GM21576 (cell line): ENCODE data around the gene NPIPA2.
"Not testable (repeated sequence)": the region's sequence is repeated elsewhere in the genome, so short reads cannot be mapped to it uniquely, and the experiment has no call there.

Experiments
- ATAC-seq: cut with Tn5 transposase; IDR thresholded peaks from one replicate; pipeline ENCODE4 v1.9.1; 2021; ENCODE audit warnings: mild to moderate bottlenecking, moderate library complexity; ENCODE audit not compliant: unreplicated experiment

The NPIPA2 gene

GRCh38 chr16:14742273-14743128, at the start of gene NPIPA2:
NPIPA2 (plus strand) TSS chr16:14742533; CDS start chr16:14748066, 5,533 bp downstream.
- peak; percentile 96 for ATAC-seq

DNA sequence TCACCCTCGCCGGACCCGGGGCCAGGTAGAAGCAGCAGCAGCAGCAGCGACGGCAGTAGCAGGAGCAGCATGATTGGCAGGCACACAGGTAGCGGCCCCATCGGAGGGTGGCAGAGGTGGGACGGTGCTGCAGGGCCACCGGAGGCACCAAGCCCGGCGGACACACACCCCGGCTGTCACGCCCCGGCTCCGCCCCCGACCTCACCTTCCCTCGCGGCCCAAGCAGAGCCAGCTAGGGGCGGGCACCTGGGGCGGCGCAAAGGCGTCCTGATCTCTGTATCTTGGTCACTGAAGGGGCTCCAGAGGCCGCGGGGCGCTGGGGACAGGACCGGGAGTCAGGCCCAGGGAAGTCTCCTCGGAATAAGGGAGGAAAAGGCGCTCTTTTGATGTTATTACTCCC, 48.2 kb upstream of the NPIPA2 start, which contains the start of gene PLA2G10:
Gene PLA2G10 (minus strand): TSS at position 180 of the 400 bp plus-strand sequence. CDS start 79 bp downstream, at position 101.
- not testable (repeated sequence) for ATAC-seq

- not testable (repeated sequence) for ATAC-seq
Measured at GRCh38 chr16:14701859-14702258, 40.5 kb upstream of the NPIPA2 start.

DNA sequence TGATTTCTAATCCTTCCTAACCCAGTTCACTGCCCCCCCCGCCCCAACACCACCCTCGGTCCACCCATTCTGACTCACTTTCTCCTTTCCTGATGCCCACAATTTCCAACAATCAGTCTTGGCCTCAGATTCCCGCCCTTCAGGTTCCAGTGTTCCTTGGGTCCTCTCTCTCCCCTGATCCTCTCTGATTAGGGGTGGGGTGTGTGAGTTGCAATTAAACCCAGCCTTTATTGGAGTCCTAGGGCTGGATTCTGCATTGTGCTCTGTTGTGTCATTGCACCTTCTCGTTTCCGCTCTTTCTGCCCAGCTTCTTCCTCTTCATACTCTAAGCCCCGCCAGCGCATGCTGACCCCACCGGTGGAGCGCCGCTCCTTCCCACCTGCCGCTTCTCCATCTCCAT, 39.7 kb upstream of the NPIPA2 start:
- not testable (repeated sequence) for ATAC-seq

GRCh38 chr16:14703156-14704011, 38.9 kb upstream of the NPIPA2 start, which contains the start of gene NPIPA3:
NPIPA3 (plus strand) TSS chr16:14703411; CDS start chr16:14708944, 5,533 bp downstream.
- ATAC-seq: peak; percentile 95

GRCh38 chr16:14733233-14733632, 9.1 kb upstream of the NPIPA2 start:
- ATAC-seq: not testable (repeated sequence)

GRCh38 chr16:14740832-14741385, 1.4 kb upstream of the NPIPA2 start:
- not testable (repeated sequence) for ATAC-seq

- ATAC-seq: not testable (repeated sequence)
Measured at GRCh38 chr16:14741794-14742193, 539 bp upstream of the NPIPA2 start.

GRCh38 chr16:14773654-14774053, 31.3 kb downstream of the NPIPA2 start:
- not testable (repeated sequence) for ATAC-seq

- ATAC-seq: not testable (repeated sequence)
Measured at GRCh38 chr16:14775624-14776023, 33.3 kb downstream of the NPIPA2 start.

- ATAC-seq: not testable (repeated sequence)
Measured at GRCh38 chr16:14776763-14777162, 34.4 kb downstream of the NPIPA2 start.

DNA sequence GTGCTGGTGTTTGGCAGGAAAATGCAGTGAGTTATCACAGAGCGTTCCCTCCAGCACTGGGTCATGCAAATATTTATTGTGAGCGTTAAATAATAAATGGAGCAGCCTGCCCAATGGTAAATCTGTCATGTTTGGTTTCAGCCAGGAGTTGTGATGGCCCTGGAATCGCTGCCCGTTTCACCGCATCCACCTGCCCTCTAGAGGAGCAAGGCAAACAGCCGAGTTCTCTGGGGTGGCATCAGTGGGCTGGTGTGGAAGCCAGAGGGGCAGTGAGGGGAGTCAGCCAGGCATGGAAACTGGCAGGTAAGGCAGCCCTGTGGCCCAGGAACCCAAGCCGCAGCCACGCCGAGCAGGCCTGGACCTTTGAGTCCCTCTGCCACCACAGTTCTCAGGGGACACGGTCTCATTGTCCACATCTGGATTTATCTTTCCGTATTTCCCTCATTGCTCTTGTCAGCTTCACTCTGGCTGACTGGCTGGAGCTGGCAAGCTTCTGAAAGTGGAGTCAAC, 37.1 kb downstream of the NPIPA2 start:
- not testable (repeated sequence) for ATAC-seq

DNA sequence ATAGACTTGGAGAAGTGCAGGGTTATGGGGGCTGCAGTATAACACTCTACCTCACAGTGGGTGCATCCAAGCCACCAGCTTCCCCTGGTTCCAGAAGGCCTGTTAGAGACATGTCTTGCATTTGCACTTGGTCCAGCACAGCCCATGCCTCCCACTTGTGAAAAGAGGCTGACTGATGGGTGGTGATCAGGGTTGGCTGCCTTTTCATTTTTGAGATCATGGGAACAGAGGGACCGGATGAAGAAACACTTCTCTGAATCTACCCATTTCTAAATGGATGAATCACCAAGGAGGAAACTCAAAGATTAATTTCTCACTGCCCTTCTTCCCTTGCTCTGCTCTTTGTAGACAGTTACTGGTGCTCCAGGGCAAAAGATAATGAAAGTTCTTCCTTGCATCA, 43.8 kb downstream of the NPIPA2 start:
- not testable (repeated sequence) for ATAC-seq

DNA sequence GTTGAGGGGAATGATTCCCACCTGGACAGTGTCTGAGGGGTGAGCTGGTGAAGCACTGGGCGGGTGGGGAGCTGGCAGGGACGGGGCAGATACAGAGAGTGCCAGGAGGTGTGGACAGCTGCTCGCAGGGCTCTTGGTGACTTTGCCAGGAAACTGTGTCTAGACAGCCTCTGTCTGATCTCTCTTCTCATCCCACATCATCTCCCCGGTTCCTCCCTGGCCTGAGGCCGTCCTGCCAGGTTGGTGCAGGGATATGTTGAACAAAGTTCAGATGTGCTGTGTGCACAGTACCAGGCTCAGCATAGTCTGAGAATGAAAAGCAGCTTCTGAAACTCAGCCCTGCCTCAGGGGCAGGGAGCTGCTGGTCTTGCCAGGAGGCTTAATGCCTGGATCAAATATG, 47.2 kb downstream of the NPIPA2 start:
- not testable (repeated sequence) for ATAC-seq

DNA sequence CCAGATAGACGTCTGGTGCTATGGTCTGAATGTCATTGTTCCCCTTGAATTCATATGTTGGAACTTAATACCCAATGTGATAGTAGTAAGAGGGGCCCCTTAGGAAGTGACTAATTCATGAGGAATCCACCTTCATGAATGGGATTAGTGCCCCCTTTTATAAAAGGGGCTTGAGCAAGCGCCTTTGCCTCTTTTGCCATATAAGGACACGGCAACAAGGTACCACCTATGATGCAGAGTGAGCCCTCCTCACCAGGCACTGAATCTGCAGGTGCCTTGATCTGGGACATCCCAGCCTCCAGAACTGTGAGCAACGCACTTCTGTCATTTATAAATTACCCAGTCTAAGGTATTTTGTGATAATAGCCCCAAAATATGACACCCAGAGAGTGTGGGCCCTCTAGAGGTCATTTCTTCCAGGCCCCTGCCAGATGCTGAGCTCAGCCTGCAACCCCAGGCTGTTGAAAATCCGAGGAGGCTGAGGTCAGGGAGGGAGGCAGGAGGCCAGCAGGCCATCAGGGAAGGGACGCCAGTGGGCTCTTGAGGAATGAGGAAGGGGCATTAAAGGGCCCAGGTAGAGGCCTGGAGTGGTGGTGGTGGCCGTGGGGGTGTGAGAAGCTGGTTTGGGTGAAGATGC, 48.1 kb downstream of the NPIPA2 start:
- not testable (repeated sequence) for ATAC-seq

GRCh38 chr16:14792914-14793313, 50.6 kb downstream of the NPIPA2 start:
- ATAC-seq: not testable (repeated sequence)

- not testable (repeated sequence) for ATAC-seq
Measured at GRCh38 chr16:14797558-14797957, 55.2 kb downstream of the NPIPA2 start.

DNA sequence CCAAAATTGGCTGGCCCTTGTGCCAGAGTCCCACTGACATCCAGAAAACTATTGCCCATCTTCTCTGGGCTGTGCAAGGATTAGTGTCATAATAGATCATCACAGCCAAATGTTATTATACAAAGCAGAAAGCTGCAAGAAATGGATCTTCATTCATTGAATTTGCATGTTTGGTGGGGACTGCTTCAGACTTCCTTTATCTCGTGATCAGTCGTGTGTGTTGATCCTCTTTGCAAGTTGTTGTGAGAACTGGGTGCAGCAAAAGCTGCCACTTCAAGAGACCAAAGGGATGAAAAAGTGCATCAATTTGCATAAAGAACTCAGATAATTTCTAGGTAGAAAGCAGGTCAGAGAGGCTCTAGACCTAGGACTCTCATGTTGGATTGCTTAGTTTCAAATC, 61.2 kb downstream of the NPIPA2 start:
- ATAC-seq: not testable (repeated sequence)

GRCh38 chr16:14807184-14807678, 64.9 kb downstream of the NPIPA2 start:
- ATAC-seq: not testable (repeated sequence)

DNA sequence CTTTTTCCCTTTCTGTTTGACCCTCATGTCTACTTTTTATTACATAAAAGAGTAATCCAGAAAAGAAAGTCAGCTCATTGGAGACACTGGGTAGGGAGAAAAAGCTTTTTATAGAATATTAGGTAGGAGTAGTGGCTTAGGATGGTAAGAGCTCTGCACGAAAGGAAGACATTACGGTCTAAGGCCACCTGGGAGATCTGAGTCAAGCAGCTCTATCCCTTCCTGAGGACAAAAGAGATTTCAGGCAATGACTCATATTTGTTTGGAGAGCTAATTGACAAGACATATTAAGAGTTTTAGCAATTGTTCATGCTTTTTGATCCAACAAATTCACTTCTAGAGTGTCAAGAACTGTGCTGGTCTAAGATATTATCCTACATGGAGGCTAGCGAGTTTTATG, 71.6 kb downstream of the NPIPA2 start:
- not testable (repeated sequence) for ATAC-seq
